NB4 (cell line): ENCODE results near the gene PARP8.

ENCODE experiments used
- POLR2A ChIP-seq: IDR thresholded peaks from 2 replicates; pipeline ENCODE4 v1.6.1; 2011; ENCODE audit warnings: mild to moderate bottlenecking; ENCODE audit not compliant: insufficient read length; ENCODE audit errors: extremely low read depth
- TF ChIP-seq, protein P1 (sequence below): IDR thresholded peaks from one replicate; pipeline ENCODE4 v1.5.1; 2012; ENCODE audit warnings: low read depth, low read length

GRCh38 chr5:50839472-50839871 lies 173.0 kb downstream of the PARP8 start:
- TF ChIP-seq, protein P1, sequence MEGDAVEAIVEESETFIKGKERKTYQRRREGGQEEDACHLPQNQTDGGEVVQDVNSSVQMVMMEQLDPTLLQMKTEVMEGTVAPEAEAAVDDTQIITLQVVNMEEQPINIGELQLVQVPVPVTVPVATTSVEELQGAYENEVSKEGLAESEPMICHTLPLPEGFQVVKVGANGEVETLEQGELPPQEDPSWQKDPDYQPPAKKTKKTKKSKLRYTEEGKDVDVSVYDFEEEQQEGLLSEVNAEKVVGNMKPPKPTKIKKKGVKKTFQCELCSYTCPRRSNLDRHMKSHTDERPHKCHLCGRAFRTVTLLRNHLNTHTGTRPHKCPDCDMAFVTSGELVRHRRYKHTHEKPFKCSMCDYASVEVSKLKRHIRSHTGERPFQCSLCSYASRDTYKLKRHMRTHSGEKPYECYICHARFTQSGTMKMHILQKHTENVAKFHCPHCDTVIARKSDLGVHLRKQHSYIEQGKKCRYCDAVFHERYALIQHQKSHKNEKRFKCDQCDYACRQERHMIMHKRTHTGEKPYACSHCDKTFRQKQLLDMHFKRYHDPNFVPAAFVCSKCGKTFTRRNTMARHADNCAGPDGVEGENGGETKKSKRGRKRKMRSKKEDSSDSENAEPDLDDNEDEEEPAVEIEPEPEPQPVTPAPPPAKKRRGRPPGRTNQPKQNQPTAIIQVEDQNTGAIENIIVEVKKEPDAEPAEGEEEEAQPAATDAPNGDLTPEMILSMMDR = no peak
- TF ChIP-seq POLR2A = no peak
